ENCODE results near the gene WDR70. TPM values are rescaled to one million over a fixed set of nuclear protein-coding genes. Genes with fewer than 3 reads are reported as not detected.

The WDR70 gene
- total and polyA plus RNA-seq, 2 donors (not counting 3 experiments of a cell fraction or from before 2014, with no cell fraction given): 6.7 to 37.3 TPM

DNA sequence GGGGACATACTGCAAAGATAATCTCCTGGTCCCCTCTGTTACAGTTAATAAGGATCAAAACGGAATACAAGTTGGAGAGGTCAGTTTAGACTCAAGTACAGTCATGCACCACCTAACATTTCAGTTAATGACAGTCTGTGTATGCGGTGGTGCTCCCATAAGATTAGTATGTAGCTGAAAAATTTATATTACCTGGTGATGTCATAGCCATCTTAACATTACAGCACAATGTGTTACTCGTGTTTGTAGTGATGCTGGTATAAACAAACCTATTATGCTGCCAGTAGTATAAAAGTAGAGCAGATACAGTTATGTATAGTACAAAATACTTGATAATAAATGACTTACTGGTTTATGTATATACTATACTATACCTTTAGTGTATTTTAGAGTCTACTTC is 252.8 kb downstream of the WDR70 start:
- BruUV-seq (replicated peaks): no TSS peak
- ChIA-PET POLR2A (no interaction called here), CTCF (no interaction called here)
- dilution Hi-C loops (cut with MboI; ENCODE audit: extremely low pct_ligation_motif_present, low sequenced_read_pairs): no loop called here
- TF ChIP-seq MYC (IDR thresholded peaks at IDR 0.05; ENCODE audit: low read depth, low read length): no peak
- TF ChIP-seq, protein P1, sequence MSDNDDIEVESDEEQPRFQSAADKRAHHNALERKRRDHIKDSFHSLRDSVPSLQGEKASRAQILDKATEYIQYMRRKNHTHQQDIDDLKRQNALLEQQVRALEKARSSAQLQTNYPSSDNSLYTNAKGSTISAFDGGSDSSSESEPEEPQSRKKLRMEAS (IDR thresholded peaks at IDR 0.05; ENCODE audit: insufficient read depth, insufficient read length): no peak
- TF ChIP-seq EZH2 (IDR thresholded peaks at IDR 0.05; ENCODE audit: borderline replicate concordance, low read depth, low read length, severe bottlenecking): no peak
- Histone ChIP-seq H3K9ac (replicated peaks; ENCODE audit: extremely low read depth, insufficient read depth, low read length) (no peak overlapping the region), H2AFZ (ENCODE audit: low read depth, low read length) (no peak overlapping the region), H3K4me1 (ENCODE audit: control insufficient read depth, extremely low read depth, insufficient read depth, low read length) (no peaks in the 10 kb centered on the region), H3K9me1 (replicated peaks; ENCODE audit: control insufficient read depth, extremely low read depth, insufficient read depth, low read length) (no peaks in the 10 kb centered on the region), H3K79me2 (ENCODE audit: control insufficient read depth, insufficient read depth, low read length) (no peaks in the 10 kb centered on the region), H3K27me3 (ENCODE audit: control insufficient read depth in 2 of 2, insufficient read depth in 2 of 2, low read length in 2 of 2) (no peaks in the 10 kb centered on the region), H3K9me3 (replicated peaks; ENCODE audit: control insufficient read depth, insufficient read depth, low read length) (no peaks in the 10 kb centered on the region), H3K27ac (ENCODE audit: insufficient read depth, low read depth, low read length) (no peak overlapping the region), H3K4me3 (replicated peaks in 1 of 3; ENCODE audit: insufficient read depth in 1 of 3, low read depth in 1 of 3, low read length in 3 of 3) (no peak overlapping the region), H3K36me3 (ENCODE audit: control insufficient read depth in 2 of 2, extremely low read depth in 1 of 2, insufficient read depth in 2 of 2, low read length in 2 of 2) (no peaks in the 10 kb centered on the region), H3K4me2 (ENCODE audit: insufficient read depth, low read length) (no peak overlapping the region), H4K20me1 (replicated peaks; ENCODE audit: control insufficient read depth, extremely low read depth, insufficient read depth, low read length) (no peaks in the 10 kb centered on the region)
- intact Hi-C loops (cut with micrococcal nuclease): no loop called here
- no peak for DNase-seq (ENCODE audit: low read depth, low spot score)
- FAIRE-seq: no peak

DNA sequence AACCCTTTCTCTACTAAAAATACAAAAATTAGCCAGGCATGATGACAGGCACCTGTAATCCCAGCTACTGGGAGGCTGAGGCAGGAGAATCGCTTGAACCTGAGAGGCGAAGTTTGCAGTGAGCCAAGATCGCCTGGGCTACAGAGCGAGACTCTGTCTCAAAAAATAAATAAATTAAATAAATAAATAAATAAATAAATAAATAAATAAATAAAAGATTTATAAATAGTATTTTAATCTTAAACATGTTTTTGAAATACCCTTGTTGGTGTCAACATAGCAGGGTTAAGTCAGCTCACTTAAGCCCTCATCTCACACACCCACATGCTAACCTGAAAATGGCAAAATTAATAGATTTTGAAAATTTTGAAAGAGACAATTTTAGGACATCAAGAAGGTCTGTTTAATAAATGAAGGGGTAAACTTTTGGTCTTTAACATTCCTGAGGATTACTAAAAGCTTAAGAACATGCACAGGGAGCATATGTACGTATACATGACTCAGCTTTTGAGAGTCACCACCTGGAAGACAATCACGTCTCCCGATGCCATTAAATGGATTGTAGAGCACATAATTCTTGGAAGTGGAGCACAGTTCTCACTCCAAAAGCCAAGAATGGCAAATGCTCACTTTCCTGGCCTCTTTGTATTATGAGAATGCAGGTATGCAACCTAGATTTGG is 258.2 kb downstream of the WDR70 start:
- BruUV-seq (replicated peaks): no TSS peak
- H2AFZ ChIP-seq (ENCODE audit: low read depth, low read length): no peak overlapping the region
- dilution Hi-C loops (cut with MboI; ENCODE audit: extremely low pct_ligation_motif_present, low sequenced_read_pairs) (no loop called here), intact Hi-C loops (cut with micrococcal nuclease) (no loop called here)
- H3K4me3 ChIP-seq (replicated peaks in 1 of 3; ENCODE audit: insufficient read depth in 1 of 3, low read depth in 1 of 3, low read length in 3 of 3): no peak overlapping the region
- no peaks in the 10 kb centered on the region for H3K36me3 ChIP-seq (ENCODE audit: control insufficient read depth in 2 of 2, extremely low read depth in 1 of 2, insufficient read depth in 2 of 2, low read length in 2 of 2)
- no peaks in the 10 kb centered on the region for H3K9me3 ChIP-seq (replicated peaks; ENCODE audit: control insufficient read depth, insufficient read depth, low read length)
- H3K27ac ChIP-seq (ENCODE audit: insufficient read depth, low read depth, low read length): no peak overlapping the region
- ChIA-PET CTCF (interaction anchor here (1.4 kb wide), 1 partner anchor 84 kb away, joined by 3 read pairs; no protein-coding TSS in a partner anchor), POLR2A (no interaction called here)
- no peaks in the 10 kb centered on the region for H3K27me3 ChIP-seq (ENCODE audit: control insufficient read depth in 2 of 2, insufficient read depth in 2 of 2, low read length in 2 of 2)
- H3K9me1 ChIP-seq (replicated peaks; ENCODE audit: control insufficient read depth, extremely low read depth, insufficient read depth, low read length): no peaks in the 10 kb centered on the region
- H3K4me1 ChIP-seq (ENCODE audit: control insufficient read depth, extremely low read depth, insufficient read depth, low read length): no peaks in the 10 kb centered on the region
- no peak overlapping the region for H3K9ac ChIP-seq (replicated peaks; ENCODE audit: extremely low read depth, insufficient read depth, low read length)
- H3K79me2 ChIP-seq (ENCODE audit: control insufficient read depth, insufficient read depth, low read length): no peaks in the 10 kb centered on the region
- TF ChIP-seq, protein P1 (IDR thresholded peaks at IDR 0.05; ENCODE audit: insufficient read depth, insufficient read length): no peak
- TF ChIP-seq JUN (IDR thresholded peaks at IDR 0.05; ENCODE audit: borderline replicate concordance, insufficient read depth, insufficient read length, low read depth): no peak
- TF ChIP-seq, protein P2, sequence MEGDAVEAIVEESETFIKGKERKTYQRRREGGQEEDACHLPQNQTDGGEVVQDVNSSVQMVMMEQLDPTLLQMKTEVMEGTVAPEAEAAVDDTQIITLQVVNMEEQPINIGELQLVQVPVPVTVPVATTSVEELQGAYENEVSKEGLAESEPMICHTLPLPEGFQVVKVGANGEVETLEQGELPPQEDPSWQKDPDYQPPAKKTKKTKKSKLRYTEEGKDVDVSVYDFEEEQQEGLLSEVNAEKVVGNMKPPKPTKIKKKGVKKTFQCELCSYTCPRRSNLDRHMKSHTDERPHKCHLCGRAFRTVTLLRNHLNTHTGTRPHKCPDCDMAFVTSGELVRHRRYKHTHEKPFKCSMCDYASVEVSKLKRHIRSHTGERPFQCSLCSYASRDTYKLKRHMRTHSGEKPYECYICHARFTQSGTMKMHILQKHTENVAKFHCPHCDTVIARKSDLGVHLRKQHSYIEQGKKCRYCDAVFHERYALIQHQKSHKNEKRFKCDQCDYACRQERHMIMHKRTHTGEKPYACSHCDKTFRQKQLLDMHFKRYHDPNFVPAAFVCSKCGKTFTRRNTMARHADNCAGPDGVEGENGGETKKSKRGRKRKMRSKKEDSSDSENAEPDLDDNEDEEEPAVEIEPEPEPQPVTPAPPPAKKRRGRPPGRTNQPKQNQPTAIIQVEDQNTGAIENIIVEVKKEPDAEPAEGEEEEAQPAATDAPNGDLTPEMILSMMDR (IDR thresholded peaks at IDR 0.05; ENCODE audit: extremely low read depth in 1 of 2, insufficient read depth in 1 of 2, low read depth in 1 of 2, low read length in 2 of 2): no peak
- DNase-seq (ENCODE audit: low read depth, low spot score) (no peak), FAIRE-seq (no peak)
- no peaks in the 10 kb centered on the region for H4K20me1 ChIP-seq (replicated peaks; ENCODE audit: control insufficient read depth, extremely low read depth, insufficient read depth, low read length)
- no peak overlapping the region for H3K4me2 ChIP-seq (ENCODE audit: insufficient read depth, low read length)
